DMS 273 (cell line): ENCODE measurements around the gene ITGAL.
A peak's percentile ranks its signal among the peaks of the same experiment; 100 is the strongest.

ENCODE experiments used
- DNase-seq: peaks from one replicate; lab custom pipeline; 2025; ENCODE audit not compliant: unreplicated experiment; lab: John Stamatoyannopoulos, UW

Gene ITGAL

GRCh38 chr16:30541502-30542329 is 69.2 kb downstream of the ITGAL start:
- no peak for DNase-seq

- no peak for DNase-seq
These were observed 70.5 kb downstream of the ITGAL start for GRCh38 chr16:30543067-30543466.

GRCh38 chr16:30546115-30546514 is 73.6 kb downstream of the ITGAL start:
- DNase-seq: no peak

- no peak for DNase-seq
These were observed 76.1 kb downstream of the ITGAL start for GRCh38 chr16:30548416-30549253.

DNA sequence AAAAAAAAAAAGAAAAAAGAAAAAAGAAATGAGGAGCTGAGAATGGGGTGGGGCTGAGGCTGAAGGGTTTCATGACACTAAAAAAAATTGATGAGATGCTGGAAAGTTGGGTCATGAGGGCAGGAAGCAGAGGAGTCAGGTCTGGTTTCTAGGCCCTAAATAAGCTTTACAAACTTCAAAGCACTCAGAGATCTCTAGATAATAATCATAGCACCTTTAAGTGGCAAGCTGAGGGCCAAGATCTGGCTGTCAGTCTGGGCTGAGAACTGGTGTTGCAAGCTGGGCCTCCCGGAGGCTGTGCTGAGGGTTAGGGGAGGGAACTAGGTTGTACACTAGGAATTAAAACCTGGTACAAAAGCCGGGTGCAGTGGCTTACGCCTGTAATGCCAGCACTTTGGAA is 79.2 kb downstream of the ITGAL start:
- no peak for DNase-seq

DNA sequence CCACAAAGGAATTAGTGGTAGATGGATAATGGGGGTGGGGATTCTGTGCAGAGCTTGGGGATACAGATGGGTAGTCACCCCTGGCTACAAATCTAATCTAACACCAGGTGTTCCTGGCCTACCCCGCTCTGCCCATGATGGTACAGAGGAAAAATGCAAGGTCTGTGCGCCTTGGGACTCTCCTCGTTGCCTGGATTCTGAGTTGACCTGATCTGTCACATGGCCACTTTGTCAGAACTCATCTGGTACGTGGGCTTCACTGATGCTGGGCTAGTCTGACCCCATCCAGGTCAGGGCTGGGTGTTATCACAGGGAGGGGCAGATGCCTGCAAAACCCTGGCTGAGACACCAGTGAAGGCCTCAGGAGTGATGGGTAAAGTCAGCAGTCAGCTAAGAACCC is 80.4 kb downstream of the ITGAL start:
- no peak for DNase-seq

DNA sequence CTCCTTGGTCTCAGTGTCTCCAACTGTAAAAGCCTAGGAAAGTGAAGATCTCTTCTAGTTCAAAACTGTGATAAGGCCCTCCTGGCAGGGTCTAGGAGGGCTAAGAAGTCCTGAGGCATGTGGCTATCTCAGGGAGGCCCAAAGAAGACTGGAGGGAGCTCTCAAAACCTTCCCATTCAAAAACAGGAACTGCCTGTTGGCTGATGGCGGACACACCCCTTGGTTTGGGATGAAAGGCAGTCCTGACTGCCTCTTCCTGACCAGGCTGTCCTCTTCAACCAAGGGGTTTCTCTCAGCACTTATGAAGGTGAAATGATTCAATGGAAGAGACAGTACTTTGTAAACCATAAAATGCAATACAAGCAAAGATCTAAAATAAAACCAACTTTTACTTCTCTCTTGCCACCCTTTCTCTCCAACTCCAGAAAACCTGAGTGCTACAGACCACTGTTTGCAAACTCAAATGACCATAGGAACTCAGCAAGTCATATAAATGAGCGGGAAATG is 80.9 kb downstream of the ITGAL start:
- no peak for DNase-seq

DNA sequence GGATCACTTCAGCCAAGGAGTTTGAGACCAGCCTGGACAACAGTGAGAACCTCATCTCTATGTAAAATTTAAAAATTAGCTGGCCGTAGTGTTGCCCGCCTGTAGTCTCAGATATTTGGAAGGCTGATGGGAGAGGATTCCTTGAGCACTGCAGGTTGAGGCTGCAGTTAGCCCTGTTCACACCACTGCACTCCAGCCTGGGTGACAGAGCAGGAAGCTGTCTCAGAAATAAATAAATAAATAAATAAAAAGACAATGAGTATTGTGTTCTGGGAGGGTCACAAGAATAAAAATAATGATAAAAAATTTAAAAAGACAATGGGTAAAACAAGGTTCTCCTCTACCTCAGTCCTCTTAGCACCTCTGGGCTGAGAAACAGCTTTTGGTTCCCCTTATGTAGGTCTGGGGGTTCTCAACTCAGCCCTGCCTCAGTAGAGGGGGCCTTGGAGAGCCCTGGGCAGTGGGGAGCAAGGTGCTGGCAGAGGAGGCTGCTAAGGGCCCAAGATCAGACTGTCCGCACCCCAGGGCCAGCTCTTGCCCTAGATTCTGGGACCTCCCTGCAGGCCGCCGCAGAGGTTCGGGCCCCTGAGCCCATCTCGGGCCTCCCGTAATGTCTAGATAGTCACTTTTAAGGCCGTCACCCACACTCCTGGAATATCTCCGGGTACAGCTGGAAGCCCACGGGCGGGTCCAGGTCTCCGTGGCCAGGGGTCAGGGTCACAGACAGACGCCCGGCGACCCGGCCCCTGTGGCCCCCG is 82.2 kb downstream of the ITGAL start:
- no peak for DNase-seq

DNA sequence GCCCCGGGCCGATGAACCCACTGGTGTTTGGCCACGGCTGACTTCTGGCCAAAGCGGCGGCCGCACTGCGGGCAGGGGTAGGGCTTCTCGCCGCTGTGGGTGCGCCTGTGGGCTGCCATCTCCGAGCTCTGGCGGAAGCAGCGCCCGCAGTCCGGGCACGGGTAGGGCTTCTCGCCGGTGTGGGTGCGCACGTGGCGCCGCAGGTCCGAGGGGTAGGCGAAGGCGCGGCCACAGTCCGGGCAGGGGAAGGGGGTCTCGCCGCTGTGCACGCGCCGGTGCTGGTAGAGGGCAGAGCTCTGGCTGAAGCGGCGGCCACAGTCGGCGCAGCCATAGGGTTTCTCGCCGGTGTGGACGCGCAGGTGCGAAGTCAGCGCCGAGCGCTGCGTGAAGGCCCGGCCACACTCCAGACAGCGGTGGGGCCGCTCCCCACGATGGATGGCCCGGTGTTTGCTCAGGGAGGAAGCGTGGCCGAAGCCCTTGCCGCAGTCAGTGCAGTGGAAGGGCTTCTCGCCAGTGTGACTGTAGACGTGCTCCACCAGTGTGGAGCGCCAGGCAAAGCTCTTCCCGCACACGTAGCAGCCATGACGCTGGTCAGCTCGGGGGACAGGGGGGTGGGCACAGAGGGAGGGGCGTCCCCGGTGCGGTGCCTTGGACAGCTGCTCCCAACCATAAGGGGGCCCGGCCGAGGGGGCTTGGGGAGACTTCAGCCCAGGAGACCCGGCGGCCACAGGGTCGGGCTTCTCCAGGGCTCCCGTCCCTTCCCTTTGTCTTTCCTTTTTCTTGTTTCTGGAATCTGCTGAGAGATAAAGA is 83.0 kb downstream of the ITGAL start:
- no peak for DNase-seq

DNA sequence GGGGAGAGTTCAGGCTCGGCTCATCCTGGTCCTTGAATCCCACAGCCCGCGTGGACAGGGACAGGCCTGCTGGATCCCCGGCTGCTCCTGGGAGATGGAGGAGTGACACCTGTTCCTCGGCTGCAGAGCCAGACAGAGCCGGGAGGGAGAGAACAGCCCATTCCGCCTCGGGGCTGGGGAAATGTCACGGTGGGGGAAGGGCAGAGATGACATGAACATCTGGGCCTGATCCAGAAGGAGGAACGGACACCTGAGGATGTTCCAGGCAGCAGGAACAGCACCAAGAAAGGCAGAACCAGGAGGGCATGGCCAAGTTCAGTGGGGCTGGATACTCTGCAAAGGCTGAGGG is 83.6 kb downstream of the ITGAL start:
- no peak for DNase-seq

GRCh38 chr16:30557707-30557956 is 85.1 kb downstream of the ITGAL start:
- peak; percentile 60 for DNase-seq

- peak; percentile 99 for DNase-seq
These were observed 85.6 kb downstream of the ITGAL start, which contains the start of gene ZNF764 for GRCh38 chr16:30557957-30558788. Gene ZNF764, minus strand, starts transcription at chr16:30558374. Its CDS starts 192 bp downstream, at chr16:30558182.

- no peak for DNase-seq
These were observed 86.3 kb downstream of the ITGAL start for GRCh38 chr16:30558789-30559377.

GRCh38 chr16:30559690-30560089 is 87.1 kb downstream of the ITGAL start:
- no peak for DNase-seq

DNA sequence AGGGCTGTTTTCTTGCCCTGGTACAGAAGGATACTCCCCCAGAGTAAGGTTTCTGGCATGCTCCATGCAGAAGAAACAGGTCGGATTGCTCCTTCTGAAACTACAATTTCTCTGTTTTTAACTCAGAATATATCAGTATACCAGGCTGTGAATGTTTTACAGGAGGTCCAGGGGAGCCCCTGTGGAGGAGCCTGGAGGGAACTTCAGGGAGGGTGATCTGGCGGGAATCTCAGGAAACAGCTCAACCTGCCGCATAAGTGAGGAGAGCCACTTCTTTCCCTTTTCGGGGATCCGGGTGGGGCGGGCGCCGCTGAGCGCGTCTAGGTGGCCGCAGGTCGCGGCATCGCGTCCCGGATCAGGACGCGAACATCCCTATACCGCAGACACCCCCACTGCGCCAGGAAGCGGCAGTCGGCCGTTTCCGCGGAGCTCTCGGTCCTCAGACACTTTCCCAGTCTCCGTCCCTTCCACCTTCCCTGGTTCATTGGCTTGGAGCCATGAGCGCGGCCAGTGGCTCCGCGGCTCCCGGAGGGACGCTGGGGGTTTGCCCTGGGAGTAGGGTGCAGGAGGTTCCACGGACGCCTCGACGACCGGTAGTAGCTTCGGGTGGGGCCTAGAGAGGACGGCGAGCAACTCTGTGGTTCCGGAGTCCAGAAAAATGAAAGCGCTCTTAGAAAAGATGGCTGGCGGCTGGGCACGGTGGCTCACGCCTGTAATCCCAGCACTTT is 88.7 kb downstream of the ITGAL start:
- DNase-seq: no peak

DNA sequence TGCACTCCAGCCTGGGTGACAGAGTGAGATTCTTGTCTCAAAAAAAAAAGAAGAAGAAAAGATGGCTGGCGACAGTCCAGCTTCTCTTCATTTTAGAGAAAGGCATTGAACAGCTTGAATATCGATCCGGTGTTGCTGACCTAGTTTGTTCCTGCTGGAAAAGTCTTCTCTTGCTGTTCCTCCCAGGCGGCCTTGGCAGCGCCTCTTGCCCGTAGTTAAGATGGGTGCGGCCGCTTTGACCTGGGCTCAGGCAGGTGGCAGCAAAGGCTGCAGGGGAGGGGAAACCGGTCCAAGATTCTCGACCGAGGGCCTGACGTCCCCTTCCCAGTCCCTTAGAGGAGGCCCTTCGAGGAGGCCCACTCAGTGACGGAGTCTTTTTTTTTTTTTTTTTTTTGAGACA is 89.5 kb downstream of the ITGAL start:
- DNase-seq: no peak

- peak; percentile 38 for DNase-seq
These were observed 93.0 kb downstream of the ITGAL start for GRCh38 chr16:30565526-30565925.

DNA sequence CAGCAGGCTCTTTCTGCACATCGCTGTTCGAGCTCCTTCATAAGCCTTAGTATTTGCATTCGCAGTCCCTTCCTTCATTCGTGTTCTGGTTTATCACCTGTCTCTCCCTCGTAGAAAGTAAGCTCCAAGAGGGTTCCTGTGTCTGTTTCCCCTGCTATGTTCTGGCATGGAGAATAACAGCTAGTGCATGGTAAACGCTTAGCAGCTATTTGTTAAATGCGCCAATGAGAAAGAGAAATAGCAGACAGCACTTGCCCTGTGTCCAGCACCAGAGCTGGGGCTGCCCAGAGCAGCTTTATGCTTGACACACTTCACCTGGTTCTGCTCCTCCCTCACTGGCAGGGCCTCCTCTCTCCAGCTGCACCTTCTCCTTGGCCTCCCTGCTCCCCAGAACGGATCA is 93.4 kb downstream of the ITGAL start:
- no peak for DNase-seq

GRCh38 chr16:30566531-30566930 is 94.0 kb downstream of the ITGAL start:
- no peak for DNase-seq
